Retinal pigment epithelial cell (primary cell): ENCODE data around the gene LEPROT.
"Not testable (repeated sequence)": the region's sequence is repeated elsewhere in the genome, so short reads cannot be mapped to it uniquely, and the experiment has no call there.

Experiments used
- DNase-seq: peaks from one replicate; pipeline ENCODE4 v3.0.0-alpha.2; 2010; ENCODE audit warnings: low read depth
- H3K4me3 ChIP-seq: 2 replicates; pipeline ENCODE4 v1.5.1; 2011; ENCODE audit warnings: mild to moderate bottlenecking, low read length, control low read depth, moderate library complexity
- TF ChIP-seq, protein P1 (sequence below): conservative IDR thresholded peaks from 2 replicates; pipeline ENCODE4 v1.5.1; 2011; ENCODE audit warnings: low read depth, low read length, control low read depth, inconsistent platforms

The LEPROT gene

DNA sequence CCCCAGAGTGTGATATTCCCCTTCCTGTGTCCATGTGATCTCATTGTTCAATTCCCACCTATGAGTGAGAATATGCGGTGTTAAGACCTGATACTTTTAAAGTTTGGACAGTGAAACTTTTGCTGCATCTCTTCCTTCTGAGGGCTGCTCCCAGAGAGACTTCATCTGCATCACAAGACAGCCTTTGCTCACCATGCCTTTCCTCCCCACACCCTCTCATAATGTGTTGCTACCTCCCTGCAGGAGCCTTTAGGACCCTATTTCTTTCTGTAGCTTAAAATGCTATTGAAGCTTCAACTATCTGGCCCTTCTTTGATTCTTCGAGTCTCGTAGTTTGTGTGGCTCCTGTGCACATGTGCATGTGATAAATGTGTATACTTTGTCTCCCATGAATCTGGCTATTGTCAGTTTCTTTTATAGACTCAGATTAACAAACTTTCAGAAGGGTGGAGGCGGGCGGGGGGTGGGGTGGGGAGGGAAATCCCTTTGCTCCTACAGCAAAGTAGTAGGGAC is 23.7 kb downstream of the LEPROT start:
- no peak overlapping the region for H3K4me3 ChIP-seq
- no peak for DNase-seq
- TF ChIP-seq, protein P1, sequence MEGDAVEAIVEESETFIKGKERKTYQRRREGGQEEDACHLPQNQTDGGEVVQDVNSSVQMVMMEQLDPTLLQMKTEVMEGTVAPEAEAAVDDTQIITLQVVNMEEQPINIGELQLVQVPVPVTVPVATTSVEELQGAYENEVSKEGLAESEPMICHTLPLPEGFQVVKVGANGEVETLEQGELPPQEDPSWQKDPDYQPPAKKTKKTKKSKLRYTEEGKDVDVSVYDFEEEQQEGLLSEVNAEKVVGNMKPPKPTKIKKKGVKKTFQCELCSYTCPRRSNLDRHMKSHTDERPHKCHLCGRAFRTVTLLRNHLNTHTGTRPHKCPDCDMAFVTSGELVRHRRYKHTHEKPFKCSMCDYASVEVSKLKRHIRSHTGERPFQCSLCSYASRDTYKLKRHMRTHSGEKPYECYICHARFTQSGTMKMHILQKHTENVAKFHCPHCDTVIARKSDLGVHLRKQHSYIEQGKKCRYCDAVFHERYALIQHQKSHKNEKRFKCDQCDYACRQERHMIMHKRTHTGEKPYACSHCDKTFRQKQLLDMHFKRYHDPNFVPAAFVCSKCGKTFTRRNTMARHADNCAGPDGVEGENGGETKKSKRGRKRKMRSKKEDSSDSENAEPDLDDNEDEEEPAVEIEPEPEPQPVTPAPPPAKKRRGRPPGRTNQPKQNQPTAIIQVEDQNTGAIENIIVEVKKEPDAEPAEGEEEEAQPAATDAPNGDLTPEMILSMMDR, result no peak

DNA sequence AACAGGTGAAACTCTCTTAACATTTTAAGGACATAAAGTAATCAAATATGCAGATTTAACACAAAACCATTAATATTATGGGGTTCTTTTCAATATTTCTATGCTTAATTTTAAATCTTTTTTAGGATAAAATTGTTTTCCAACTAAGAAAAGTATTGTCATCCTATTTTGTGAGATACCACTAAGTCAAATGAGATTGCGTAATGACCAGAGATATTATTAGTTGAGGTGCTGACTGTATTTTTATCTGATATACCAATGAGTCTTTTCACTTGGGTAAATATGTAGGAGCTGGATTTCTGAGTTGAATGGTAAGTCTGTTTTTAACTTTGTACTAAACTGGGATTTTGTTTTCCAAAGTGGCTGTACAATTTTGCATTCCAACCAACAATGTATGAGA is 25.4 kb downstream of the LEPROT start:
- TF ChIP-seq, protein P1, result no peak
- no peak overlapping the region for H3K4me3 ChIP-seq
- no peak for DNase-seq

DNA sequence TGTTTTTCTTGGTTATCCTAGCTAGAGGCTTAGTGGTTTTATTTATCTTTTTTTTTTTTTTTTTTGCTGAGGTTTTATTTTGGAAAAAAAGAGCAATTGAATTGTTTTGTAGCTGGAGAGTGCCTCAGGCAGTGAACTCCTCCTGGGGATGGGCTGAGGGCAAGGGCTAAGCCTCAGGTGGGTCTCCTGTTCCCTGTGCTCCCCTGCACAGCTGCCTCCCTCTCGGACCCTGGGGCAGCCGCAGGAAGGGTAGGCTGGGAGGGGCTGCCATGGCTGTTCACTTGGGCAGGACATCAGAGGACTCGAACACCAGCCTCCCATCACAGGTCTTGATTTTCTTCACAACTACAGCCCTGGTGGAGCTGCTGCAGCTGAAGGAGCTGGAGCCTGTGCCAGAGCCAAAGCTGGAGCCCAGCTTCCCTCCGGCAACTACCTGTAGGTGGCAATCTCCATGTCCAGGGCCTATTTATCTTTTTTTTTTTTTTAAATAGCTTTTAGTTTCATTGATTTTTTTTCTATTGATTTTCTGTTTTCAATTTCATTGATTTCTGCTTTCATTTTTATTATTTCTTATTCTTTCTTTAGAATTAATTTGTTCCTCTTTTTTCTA is 28.9 kb downstream of the LEPROT start:
- DNase-seq, result no peak
- H3K4me3 ChIP-seq, result no peak overlapping the region
- TF ChIP-seq, protein P1, result peak; percentile 37

DNA sequence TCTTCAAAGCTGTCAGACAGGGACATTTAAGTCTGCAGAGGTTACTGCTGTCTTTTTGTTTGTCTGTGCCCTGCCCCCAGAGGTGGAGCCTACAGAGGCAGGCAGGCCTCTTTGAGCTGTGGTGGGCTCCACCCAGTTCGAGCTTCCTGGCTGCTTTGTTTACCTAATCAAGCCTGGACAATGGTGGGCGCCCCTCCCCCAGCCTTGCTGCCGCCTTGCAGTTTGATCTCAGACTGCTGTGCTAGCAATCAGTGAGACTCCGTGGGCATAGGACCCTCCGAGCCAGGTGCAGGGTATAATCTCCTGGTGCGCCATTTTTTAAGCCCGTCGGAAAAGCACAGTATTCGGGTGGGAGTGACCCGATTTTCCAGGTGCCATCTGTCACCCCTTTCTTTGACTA is 35.2 kb downstream of the LEPROT start:
- H3K4me3 ChIP-seq, result not testable (repeated sequence)

DNA sequence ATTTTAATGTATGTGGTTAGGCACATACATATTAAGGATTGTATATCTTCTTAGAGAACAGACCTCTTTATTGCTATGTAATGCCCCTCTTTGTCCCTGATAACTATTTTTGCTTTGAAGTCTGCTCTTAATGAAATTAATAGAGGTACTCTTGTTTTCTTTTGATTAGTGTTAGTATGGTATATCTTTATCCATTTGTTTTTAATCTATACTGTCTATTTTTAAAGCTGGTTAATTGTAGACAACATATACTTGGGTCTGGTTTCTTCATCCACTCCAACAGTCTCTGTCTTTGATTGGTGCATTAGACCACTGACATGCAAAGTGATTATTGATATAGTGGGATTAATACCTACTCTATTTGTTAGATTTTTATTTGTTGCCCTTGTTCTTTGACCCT is 36.0 kb downstream of the LEPROT start:
- H3K4me3 ChIP-seq, result no peak overlapping the region
- TF ChIP-seq, protein P1, result no peak
- DNase-seq, result no peak

More for the DNA sequence above, 35.2 kb downstream of the LEPROT start:
- not testable (repeated sequence) for DNase-seq

DNA sequence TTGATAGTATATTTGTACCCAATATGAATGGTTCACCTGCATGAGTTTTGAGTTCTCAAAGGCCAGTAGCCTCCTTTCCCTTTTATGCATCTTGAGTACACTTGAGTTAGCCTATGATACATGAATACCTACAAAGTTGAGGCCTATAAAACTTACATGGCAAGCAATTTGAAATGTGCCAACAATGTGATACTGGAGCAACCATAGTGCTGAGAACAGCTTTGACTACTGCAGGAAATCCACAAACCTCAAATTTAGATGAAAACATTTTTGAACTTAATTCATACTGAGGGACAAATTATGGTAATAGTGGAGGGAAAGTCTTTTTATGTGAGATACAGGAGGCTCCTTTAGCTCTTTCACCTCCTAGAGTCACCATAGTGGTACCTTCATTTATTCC is 37.4 kb downstream of the LEPROT start:
- no peak for DNase-seq
- TF ChIP-seq, protein P1, result no peak
- H3K4me3 ChIP-seq, result no peak overlapping the region

DNA sequence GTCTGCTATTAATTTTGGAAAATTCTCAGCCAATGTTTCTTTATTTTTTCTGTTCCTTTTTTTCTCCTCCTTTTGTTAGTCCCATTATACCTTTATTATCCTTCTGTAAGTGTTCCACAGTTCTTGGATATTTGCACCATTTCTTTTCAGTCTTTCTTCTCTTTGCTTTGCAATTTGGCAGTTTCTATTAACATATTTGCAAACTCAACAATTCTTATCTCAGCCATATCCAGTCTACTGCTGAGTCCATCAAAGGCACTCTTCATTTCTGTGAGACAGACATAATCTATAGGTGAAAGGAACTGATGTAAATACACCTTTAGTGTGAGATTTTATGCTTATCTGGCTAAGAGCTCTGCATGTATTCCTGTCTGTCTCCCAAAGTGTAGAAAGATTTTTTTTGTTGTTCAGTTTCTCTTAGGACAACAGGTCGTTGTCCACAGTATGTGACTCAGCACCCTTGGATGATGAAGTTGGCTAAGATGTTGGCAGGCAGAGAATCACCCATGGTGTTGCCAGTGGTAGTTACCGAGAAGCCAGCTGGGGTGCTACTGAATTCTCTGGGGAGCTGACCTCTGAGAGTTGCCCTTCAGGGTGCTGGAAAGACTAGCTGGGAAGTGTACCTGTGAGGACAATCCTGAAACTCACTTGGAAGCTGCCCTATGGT is 38.4 kb downstream of the LEPROT start:
- no peak overlapping the region for H3K4me3 ChIP-seq
- no peak for DNase-seq

More for the DNA sequence above, 38.4 kb downstream of the LEPROT start:
- TF ChIP-seq, protein P1, result no peak
